Activated naive CD4-positive, alpha-beta T cell treated with anti-CD3 and anti-CD28 coated beads, Interleukin-2, amount 50 U/mL, for 16 hours (primary cell): ENCODE results near the gene ITGA5.
"Not testable (repeated sequence)": the region's sequence is repeated elsewhere in the genome, so short reads cannot be mapped to it uniquely, and the experiment has no call there.

Experiments
- DNase-seq: peaks from one replicate; pipeline ENCODE4 v3.0.0-alpha.2; 2020

Gene ITGA5

GRCh38 chr12:54368709-54369596 lies 50.1 kb downstream of the ITGA5 start:
- DNase-seq = peak; percentile 91

- no peak for DNase-seq
Observed at GRCh38 chr12:54368025-54368708, 50.9 kb downstream of the ITGA5 start.

DNA sequence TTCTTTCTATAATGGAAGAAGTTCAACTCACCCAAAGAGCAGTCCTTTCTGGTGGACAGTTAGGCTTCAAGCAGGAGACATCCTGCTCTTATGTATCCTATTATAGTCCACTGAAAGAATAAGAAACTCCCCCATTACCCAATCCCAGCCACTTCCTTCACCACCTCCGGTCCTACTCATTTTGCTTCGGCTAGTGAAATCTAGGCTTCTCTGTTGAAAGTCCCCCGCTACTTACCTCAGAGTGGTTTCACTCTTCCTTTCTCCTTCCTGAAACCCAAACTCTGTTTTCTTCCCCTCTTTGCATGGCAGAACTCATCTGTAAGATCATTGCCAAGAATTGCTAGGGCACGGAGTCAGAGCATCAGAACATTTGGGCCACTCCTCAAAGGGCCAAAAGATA lies 54.7 kb downstream of the ITGA5 start, which contains the start of gene GPR84:
Gene GPR84, minus strand, starts transcription at position 74 of the 400 bp plus-strand sequence. CDS start 635 bp downstream, outside the sequence.
- DNase-seq = no peak

DNA sequence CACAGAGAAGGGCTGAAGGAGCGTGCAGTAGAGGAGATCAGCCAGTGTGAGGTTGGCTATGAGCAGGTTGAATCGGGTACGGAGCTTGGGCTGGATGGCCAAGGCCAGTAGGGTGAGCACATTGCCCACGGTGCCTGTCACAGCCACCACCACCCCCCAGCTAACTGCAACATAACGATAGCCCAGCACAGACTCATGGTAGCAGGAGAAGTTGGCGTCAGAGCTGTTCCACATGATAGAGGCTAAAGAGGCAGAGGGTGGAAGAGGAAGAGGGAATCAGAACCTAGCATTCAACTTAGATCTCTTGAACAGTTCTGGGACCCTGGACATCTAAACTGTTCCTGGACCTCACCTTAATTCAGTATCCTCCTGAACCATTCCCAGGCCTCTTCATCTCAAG lies 55.4 kb downstream of the ITGA5 start:
- DNase-seq = no peak

GRCh38 chr12:54363047-54363446 lies 56.0 kb downstream of the ITGA5 start:
- DNase-seq = no peak

DNA sequence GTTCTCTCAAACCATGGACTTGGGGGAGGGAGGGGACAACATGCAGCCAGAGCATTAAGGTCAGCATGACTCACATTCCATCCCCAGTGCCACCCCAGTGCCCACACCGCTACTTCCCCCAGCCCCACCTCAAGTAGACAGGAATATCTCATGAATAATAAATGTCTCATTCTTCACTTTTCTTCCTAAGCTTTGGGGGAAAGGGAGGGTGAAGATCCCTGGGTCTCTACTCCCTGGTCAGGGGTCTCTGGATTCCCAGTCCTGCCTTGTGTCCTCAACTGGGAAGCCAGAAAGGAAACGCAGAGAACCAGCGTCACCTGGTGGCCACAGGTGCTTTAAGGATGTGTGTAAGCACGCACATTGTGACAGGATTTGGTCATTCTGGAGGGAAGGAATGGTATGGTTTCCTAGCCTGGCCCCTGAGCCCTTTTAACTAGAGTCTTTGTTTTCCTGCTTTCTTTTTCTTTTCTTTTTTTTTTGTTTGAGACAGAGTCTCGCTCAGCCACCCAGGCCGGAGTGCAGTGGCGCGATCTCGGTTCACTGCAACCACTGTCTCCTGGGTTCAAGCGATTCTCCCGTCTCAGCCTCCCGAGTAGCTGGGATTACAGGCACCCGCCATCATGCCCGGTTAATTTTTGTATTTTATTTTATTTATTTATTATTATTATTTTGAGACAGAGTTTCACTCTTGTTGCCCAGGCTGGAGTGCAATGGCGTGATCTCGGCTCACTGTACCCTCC lies 58.2 kb downstream of the ITGA5 start:
- peak; percentile 63 for DNase-seq

DNA sequence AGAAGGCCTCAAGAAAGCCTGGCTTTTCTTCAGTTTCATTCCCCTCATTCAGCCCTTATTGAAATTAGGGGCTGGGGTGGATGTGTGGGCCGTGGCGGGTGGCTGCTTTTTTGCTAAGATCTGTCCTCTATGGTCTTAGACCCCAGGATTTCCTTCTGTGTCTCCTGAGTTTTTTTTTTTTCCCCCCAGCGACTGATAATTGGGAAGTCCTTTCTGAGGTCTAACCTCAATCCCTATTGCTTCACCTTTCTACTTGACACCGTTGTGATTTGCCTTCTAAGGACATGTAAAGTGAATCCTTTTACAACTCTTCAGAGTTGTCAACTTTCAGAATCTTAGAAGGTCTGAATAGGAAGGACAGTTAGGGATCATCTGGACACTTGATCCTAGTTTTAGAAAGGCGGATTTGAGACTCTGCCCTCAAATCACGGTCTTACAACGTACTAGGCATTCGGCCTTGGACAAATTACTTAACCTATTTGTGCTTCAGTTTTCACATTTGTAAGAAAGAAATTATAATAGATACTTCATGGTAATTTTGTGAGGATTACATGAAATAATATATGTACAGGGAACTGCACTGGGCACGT lies 59.2 kb downstream of the ITGA5 start:
- DNase-seq = no peak

DNA sequence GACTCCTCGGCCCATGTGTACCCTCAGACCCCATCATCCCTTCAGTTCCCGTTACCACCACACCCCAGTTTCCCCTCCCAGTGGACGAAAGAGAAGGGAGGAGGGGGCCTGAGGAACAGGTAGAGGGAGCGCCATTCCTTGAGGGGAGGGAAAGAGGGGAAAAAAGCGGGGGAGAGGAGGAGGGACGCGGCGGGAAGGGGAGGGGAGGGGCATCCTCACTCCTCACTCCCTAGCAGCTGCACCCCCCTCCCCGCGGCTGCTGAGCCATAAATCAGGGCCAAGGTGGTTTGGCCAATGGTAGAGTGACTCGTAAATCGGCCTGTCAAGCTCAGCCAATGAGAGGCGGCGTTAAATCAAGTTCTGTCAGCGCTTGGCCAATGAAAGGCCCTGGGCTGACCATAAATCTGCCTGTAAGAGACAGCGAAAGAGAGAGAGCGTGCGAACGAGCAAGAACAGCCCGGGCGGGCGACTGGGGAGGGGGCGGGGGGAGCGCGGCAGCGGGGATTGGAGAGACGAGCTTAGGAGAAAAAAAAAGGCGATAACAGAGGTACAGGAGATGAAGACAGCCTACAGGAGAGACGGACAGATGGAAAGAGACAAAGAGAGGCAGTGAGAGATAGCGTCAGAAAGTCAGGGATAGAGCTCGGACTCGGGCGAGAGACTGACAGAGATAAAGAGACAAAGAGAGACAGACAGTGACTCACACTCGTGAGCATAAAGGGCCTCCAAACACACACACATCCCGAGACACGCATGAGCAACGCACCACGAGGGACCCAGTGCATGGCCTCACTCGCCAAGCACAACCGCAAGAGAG lies 59.9 kb downstream of the ITGA5 start:
- DNase-seq = peak; percentile 92

- peak; percentile 47 for DNase-seq
Observed at GRCh38 chr12:54358191-54358944, 60.7 kb downstream of the ITGA5 start.

DNA sequence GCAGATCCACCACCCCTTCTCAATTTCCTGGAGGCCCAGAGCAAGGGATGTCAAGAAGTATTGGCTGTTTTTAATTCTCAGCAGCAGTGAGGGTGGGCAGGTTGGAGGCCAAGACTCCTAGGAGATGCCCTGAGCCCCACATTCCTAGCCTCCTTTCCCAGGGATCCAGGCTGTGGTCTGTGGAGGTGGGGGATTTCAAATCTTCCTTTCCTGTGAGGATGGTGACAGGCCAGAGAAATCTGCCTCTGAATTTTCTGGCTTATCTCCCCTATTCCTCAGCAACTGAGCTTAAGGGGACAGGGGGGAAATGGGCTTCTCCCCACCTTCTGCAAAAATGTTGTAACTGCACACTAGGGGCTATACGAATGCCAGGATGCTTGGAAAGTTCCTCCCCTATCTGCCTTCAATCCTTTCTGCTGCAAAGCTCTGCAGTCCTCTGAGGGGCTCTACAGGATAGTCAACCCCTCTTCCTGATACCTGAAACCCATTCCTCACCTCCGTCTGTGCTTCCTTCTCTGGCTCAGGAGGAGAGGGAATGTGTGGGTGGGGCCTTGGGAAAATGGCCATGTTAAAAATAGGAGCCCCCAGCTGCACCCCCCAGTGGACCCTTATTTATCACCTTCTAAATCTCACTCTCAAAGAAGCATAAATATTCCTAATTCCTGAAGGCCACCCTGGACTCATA lies 61.4 kb downstream of the ITGA5 start:
- no peak for DNase-seq

DNA sequence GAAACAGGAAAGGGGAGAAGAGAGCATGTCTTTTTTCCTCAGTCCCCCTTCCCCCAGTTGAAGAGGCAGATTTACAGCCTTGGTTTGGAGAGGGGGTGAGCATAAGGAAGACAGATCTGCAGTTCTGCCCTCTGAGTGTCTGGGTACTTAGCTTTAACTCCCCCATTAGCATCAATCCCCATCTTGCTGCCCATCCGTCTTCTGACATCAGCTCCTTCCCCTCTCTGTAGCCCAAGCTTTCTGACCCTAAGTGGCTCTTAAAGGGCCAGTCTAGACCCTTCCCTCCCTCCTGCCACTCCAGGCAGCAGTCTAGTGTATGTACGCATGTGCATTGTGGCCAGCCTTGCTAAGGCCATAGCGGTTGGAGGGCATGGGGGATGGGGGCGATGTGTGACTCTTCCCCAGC lies 62.1 kb downstream of the ITGA5 start:
- no peak for DNase-seq

DNA sequence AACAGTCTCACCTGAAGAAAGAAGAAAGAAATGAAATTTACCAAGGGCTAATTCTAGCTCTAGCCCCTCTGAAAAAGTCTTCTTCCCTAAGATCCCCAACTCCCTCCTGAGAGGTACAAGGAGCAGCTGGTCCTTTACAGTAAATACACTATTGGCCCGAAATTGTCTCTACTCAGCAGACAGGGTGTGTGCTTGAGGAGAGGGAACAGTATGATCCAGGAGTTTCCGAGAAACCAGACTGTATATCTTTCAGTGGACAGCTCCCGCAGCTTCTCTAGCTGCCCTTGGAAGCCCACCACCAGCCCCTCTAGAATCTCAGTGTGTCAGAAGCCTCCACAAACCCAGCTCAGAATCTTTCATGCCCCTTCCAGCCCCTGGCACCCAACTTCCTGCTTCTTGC lies 62.8 kb downstream of the ITGA5 start:
- no peak for DNase-seq

- DNase-seq = no peak
Observed at GRCh38 chr12:54355104-54355815, 63.8 kb downstream of the ITGA5 start.

DNA sequence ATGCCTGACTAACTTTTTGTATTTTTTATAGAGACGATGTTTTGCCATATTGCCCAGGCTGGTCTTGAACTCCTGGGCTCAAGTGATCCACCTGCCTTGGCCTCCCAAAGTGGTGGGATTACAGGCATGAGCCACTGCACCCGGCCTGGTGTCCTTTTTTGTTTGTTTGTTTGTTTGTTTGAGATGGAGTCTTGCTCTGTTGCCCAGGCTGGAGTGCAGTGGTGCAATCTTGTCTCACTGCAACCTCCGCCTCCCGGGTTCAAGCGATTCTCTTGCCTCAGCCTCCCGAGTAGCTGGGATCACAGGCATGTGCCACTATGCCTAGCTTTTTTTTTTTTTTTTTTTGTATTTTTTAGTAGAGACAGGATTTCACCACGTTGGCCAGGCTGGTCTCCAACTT lies 64.8 kb downstream of the ITGA5 start:
- not testable (repeated sequence) for DNase-seq

DNA sequence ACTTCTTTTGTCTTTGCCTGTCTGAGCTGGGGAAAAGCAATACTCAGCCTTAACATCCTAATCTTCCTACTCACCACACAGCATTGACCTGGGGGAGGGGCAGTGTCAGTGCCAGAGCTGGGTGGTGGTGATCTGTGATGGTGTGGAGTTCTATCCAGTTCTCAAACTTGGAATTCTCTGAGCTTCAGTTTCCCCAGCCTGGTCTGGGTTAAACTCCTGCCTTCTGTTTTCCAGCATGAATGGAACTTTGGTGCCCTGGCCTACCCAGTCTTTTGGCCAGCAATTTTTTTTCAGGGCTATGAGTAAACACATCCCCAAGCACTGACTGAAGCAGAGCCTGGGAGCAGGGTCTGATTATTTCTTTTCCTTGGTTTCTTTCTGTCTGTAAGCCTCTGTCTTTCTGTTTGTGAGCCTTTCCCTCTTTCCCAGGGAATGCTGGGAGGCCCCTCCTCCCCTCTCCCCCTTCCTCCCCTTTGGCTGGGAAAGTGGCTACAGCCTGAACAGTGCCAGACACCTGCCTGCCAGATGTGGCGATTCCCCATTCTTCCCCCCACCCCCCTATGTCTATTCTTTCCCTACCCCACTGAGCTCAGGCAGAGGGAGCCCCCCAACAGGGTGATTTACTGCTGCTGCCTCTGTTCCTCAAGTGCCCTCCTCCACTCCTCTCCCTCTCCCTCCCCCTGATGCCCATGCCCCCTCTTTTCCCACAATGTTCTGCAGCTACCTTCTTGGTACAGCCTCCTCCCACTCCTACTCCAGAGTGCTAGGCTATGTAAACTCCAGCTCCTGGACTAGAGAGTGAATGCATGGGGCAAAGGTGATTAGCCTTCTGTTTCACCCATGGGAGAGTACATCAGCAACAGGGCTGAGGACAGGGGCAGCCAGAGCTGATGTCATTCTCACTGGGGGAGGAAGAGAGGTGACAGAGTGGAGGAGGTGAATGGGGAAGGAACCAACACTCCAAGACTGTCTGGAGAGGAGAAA lies 65.9 kb downstream of the ITGA5 start:
- DNase-seq = no peak

GRCh38 chr12:54352022-54352531 lies 67.0 kb downstream of the ITGA5 start:
- peak; percentile 60 for DNase-seq

DNA sequence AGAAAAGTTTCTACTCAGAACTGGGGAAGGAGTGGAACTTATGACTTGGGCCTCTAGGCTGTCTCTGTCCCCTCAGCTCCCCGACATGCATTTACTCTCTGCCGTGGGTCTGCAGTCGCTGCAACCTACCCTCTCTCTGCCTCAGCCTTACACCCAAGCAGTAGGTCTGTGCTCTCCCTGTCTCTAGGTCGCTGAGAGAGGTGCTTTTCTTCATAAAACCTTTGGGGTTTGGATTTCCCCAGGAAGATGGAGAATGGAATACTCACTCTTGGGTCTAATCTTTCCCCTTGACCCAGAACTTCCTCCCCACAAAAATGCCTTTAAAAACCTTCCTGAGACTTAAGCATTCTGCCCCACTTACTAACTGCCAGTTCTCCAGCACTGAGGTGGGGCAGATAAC lies 67.7 kb downstream of the ITGA5 start:
- no peak for DNase-seq

DNA sequence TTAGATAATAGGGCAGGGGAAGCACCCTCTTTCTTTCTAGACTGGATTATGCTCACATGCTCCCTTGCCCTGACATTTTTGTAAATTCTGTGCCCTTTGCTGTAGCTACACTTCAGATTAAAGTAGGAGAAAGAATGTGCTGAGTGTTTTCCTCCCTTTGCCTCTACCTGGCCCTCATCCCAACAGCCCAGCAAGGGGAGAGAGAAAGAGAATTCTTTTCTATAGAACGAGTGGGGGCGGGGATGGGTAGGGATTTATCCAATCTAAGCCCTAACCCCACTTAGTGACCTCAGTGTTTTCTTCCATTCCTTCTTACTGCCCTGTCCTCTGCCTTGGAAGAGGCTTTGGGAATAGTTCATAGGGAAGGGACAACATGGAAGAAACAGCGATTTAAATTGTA lies 68.3 kb downstream of the ITGA5 start:
- no peak for DNase-seq

- DNase-seq = no peak
Observed at GRCh38 chr12:54349679-54350078, 69.4 kb downstream of the ITGA5 start.
